Smooth muscle cell (in vitro differentiated cells): ENCODE data around the gene KLRD1. TPM values are rescaled to one million over a fixed set of nuclear protein-coding genes. Genes with fewer than 3 reads are reported as not detected.

ENCODE experiments used
- DNase-seq: peaks from one replicate; lab custom pipeline; 2025; ENCODE audit not compliant: unreplicated experiment; lab: John Stamatoyannopoulos, UW
- H2AFZ ChIP-seq: fragments of 200-600 bp; sonication (generic); 2 replicates; pipeline ENCODE4 v1.6.0; 2016; ENCODE audit warnings: antibody characterized with exemption, low read depth, mild to moderate bottlenecking
- H3F3A ChIP-seq: fragments of 200-600 bp; sonication (generic); 2 replicates; pipeline ENCODE4 v1.6.0; 2017; ENCODE audit warnings: antibody characterized with exemption, low read depth
- H3K27ac ChIP-seq: fragments of 200-600 bp; sonication (generic); 2 replicates; pipeline ENCODE4 v1.5.1; 2016; ENCODE audit warnings: low read depth, mild to moderate bottlenecking
- H3K27me3 ChIP-seq: fragments of 200-600 bp; sonication (generic); 2 replicates; pipeline ENCODE4 v1.6.1; 2016; ENCODE audit warnings: low read depth, mild to moderate bottlenecking
- H3K36me3 ChIP-seq: fragments of 200-600 bp; sonication (generic); 2 replicates; pipeline ENCODE4 v1.5.1; 2016; ENCODE audit warnings: low read depth
- H3K4me1 ChIP-seq: fragments of 200-600 bp; sonication (generic); 2 replicates; pipeline ENCODE4 v1.5.1; 2016; ENCODE audit warnings: low read depth
- H3K4me2 ChIP-seq: fragments of 200-600 bp; sonication (generic); 2 replicates; pipeline ENCODE4 v1.6.0; 2016; ENCODE audit warnings: mild to moderate bottlenecking
- H3K4me3 ChIP-seq: fragments of 200-600 bp; sonication (generic); 2 replicates; pipeline ENCODE4 v1.5.1; 2016; ENCODE audit warnings: mild to moderate bottlenecking
- H3K79me2 ChIP-seq: fragments of 200-600 bp; sonication (generic); 2 replicates; pipeline ENCODE4 v1.6.0; 2016; ENCODE audit warnings: low read depth, mild to moderate bottlenecking
- H3K9ac ChIP-seq: fragments of 200-600 bp; sonication (generic); 2 replicates; pipeline ENCODE4 v1.6.0; 2016; ENCODE audit warnings: low read depth
- H3K9me3 ChIP-seq: fragments of 200-600 bp; sonication (generic); replicated peaks from 2 replicates; pipeline ENCODE4 v1.5.1; 2016; ENCODE audit warnings: low read depth
- H4K20me1 ChIP-seq: fragments of 200-600 bp; sonication (generic); 2 replicates; pipeline ENCODE4 v1.6.0; 2016; ENCODE audit warnings: low read depth
- WGBS: methylation state at CpG from one replicate; pipeline ENCODE4 v1.1.7; 2016; ENCODE audit warnings: low lambda C conversion rate; 5-methylcytosine and 5-hydroxymethylcytosine counted together
- polyA plus RNA-seq: library from polyadenylated mRNA; unstranded; fragments of >200 nt; fragmentation: Nextera tagmentation; extraction: Ambion mirVana; gene quantifications from 2 replicates; pipeline ENCODE4 v1.2.1, GENCODE V29; 2016
- total RNA-seq: library from RNA; depleted of rRNA; stranded (reverse); fragments of >200 nt; gene quantifications from 2 replicates; pipeline ENCODE4 v1.2.3, GENCODE V29; 2014
- TF ChIP-seq, protein P1 (sequence below): fragments of 200-600 bp; sonication (generic); IDR thresholded peaks from 2 replicates; pipeline ENCODE4 v1.5.1; 2017; ENCODE audit warnings: borderline replicate concordance, mild to moderate bottlenecking, antibody characterized with exemption; ENCODE audit not compliant: insufficient read depth, poor library complexity, severe bottlenecking

KLRD1 gene
- total and polyA plus RNA-seq, 2 experiments from 2014 or later, result 0.09 to 0.18 TPM

DNA sequence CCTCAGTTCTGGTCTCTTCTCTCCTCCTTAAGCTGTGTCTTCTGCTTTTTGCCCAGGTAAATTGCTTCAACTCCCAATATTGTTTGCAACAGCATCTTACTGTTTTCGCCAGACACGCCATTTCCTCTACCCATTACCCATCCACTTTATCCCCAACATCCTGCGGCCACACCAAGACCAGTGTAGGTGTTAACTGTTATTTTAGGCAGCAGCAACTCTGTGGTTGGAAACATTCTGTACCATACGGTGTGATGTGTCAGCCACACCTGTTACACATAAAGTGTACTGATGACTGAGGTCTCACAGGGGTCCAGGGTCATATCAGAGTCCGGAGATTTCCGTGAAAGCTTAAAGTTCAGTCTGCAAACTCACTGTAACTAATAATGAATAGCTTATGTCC is 21.8 kb upstream of the KLRD1 start:
- H3F3A ChIP-seq, result no peaks in the 10 kb centered on the region
- no peaks in the 10 kb centered on the region for H4K20me1 ChIP-seq
- H2AFZ ChIP-seq, result no peak overlapping the region
- no peak overlapping the region for H3K27ac ChIP-seq
- no peaks in the 10 kb centered on the region for H3K36me3 ChIP-seq
- no peaks in the 10 kb centered on the region for H3K4me1 ChIP-seq
- no peaks in the 10 kb centered on the region for H3K9me3 ChIP-seq
- H3K4me3 ChIP-seq, result no peak overlapping the region
- TF ChIP-seq, protein P1, sequence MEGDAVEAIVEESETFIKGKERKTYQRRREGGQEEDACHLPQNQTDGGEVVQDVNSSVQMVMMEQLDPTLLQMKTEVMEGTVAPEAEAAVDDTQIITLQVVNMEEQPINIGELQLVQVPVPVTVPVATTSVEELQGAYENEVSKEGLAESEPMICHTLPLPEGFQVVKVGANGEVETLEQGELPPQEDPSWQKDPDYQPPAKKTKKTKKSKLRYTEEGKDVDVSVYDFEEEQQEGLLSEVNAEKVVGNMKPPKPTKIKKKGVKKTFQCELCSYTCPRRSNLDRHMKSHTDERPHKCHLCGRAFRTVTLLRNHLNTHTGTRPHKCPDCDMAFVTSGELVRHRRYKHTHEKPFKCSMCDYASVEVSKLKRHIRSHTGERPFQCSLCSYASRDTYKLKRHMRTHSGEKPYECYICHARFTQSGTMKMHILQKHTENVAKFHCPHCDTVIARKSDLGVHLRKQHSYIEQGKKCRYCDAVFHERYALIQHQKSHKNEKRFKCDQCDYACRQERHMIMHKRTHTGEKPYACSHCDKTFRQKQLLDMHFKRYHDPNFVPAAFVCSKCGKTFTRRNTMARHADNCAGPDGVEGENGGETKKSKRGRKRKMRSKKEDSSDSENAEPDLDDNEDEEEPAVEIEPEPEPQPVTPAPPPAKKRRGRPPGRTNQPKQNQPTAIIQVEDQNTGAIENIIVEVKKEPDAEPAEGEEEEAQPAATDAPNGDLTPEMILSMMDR, result no peak
- no peak overlapping the region for H3K9ac ChIP-seq
- WGBS, result 79% methylated on average over 6 of the region's 6 CpGs
- no peak for DNase-seq
- no peaks in the 10 kb centered on the region for H3K79me2 ChIP-seq
- H3K27me3 ChIP-seq, result no peaks in the 10 kb centered on the region
- no peak overlapping the region for H3K4me2 ChIP-seq

- H3K27me3 ChIP-seq, result no peaks in the 10 kb centered on the region
- H3K4me1 ChIP-seq, result no peaks in the 10 kb centered on the region
- no peaks in the 10 kb centered on the region for H3F3A ChIP-seq
- no peaks in the 10 kb centered on the region for H3K9me3 ChIP-seq
- no peak for DNase-seq
- no peak overlapping the region for H3K9ac ChIP-seq
- no peak overlapping the region for H3K4me3 ChIP-seq
- H3K36me3 ChIP-seq, result no peaks in the 10 kb centered on the region
- no peaks in the 10 kb centered on the region for H3K79me2 ChIP-seq
- no peak overlapping the region for H2AFZ ChIP-seq
- H4K20me1 ChIP-seq, result no peaks in the 10 kb centered on the region
- 83% methylated on average over 6 of the region's 6 CpGs for WGBS
- no peak overlapping the region for H3K27ac ChIP-seq
- TF ChIP-seq, protein P1, result no peak
- H3K4me2 ChIP-seq, result no peak overlapping the region
Observed at GRCh38 chr12:10289005-10289754, 18.5 kb upstream of the KLRD1 start.

- Histone ChIP-seq H3K27me3 (no peaks in the 10 kb centered on the region), H3K27ac (no peak overlapping the region), H3K9me3 (no peaks in the 10 kb centered on the region), H2AFZ (no peak overlapping the region), H3F3A (no peaks in the 10 kb centered on the region), H3K4me3 (no peak overlapping the region), H3K79me2 (no peaks in the 10 kb centered on the region), H4K20me1 (no peaks in the 10 kb centered on the region), H3K36me3 (no peaks in the 10 kb centered on the region), H3K9ac (no peak overlapping the region), H3K4me1 (no peaks in the 10 kb centered on the region), H3K4me2 (no peak overlapping the region)
- TF ChIP-seq, protein P1, result no peak
- DNase-seq, result no peak
Observed at GRCh38 chr12:10291030-10291429, 16.6 kb upstream of the KLRD1 start.

DNA sequence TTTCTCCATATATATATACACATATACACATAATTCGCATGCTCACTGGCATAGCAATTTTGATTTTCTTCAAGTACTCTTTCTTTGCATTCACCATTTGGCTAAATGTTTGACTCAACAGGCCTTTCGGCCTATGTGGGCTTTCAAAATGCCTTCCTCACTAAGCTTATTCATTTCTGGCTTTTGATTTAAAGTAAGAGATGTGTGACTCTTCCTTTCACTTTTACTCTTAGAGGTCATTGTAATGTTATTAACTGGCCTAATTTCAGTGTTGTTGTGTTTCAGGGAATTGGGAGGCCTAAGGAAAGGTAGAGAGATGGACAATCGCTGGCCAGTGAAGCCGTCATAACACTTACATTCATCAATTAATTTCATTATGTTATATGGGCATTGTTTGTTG is 14.5 kb upstream of the KLRD1 start:
- Histone ChIP-seq H3K9me3 (no peaks in the 10 kb centered on the region), H3K4me2 (no peak overlapping the region)
- WGBS, result 95% methylated on average over 4 of the region's 4 CpGs

More for the DNA sequence above, 14.5 kb upstream of the KLRD1 start:
- no peaks in the 10 kb centered on the region for H3K27me3 ChIP-seq
- no peak overlapping the region for H3K27ac ChIP-seq
- TF ChIP-seq, protein P1, result no peak
- H3F3A ChIP-seq, result no peaks in the 10 kb centered on the region
- H3K4me3 ChIP-seq, result no peak overlapping the region
- no peaks in the 10 kb centered on the region for H3K36me3 ChIP-seq
- no peaks in the 10 kb centered on the region for H3K79me2 ChIP-seq
- no peak overlapping the region for H3K9ac ChIP-seq
- no peaks in the 10 kb centered on the region for H4K20me1 ChIP-seq
- DNase-seq, result no peak
- no peaks in the 10 kb centered on the region for H3K4me1 ChIP-seq
- H2AFZ ChIP-seq, result no peak overlapping the region
